ENCODE results near the gene LAMA2. TPM values are rescaled to one million over a fixed set of nuclear protein-coding genes. Genes with fewer than 3 reads are reported as not detected.

Gene LAMA2
- total RNA-seq, 3 donors from 2014 or later (not counting 1 experiment from before 2014, with no cell fraction given): 2.1 to 5.3 (median 3.6) TPM

- intact Hi-C loops (cut with micrococcal nuclease): no loop called here
- no peaks in the 10 kb centered on the region for H3K36me3 ChIP-seq (ENCODE audit: control insufficient read depth, insufficient read depth, low read length)
- H3K4me1 Mint-ChIP-seq: peaks cover 21 to 45% of the 10 kb centered on the region in 2 donors
- no peak overlapping the region for H3K27ac Mint-ChIP-seq
- TF ChIP-seq CTCF (IDR thresholded peaks at IDR 0.05): no peak
- no peaks in the 10 kb centered on the region for H3K27me3 Mint-ChIP-seq (ENCODE audit: low read depth in 2 of 2)
- no peaks in the 10 kb centered on the region for H3K36me3 Mint-ChIP-seq
- no peaks in the 10 kb centered on the region for H3K27me3 ChIP-seq (ENCODE audit: control insufficient read depth, insufficient read depth, low read length)
- H3K4me3 Mint-ChIP-seq: no peak overlapping the region
- peaks cover 0 to 2% of the 10 kb centered on the region in 2 donors for H3K9me3 Mint-ChIP-seq
- no peak for ATAC-seq
- peaks cover 20% of the 10 kb centered on the region for H3K4me1 ChIP-seq (ENCODE audit: control insufficient read depth, insufficient read depth, low read length)
- no CpG with 5 or more reads among the region's 2 CpGs for WGBS (ENCODE audit: insufficient coverage)
- H3K27ac ChIP-seq (ENCODE audit: low read length): no peak overlapping the region
- no peak for DNase-seq
- no peak overlapping the region for H3K4me3 ChIP-seq (ENCODE audit: low read length)
- no peaks in the 10 kb centered on the region for H3K9me3 ChIP-seq (ENCODE audit: control insufficient read depth, insufficient read depth, low read length)
Observed at GRCh38 chr6:129359811-129360681, 477.1 kb downstream of the LAMA2 start.

DNA sequence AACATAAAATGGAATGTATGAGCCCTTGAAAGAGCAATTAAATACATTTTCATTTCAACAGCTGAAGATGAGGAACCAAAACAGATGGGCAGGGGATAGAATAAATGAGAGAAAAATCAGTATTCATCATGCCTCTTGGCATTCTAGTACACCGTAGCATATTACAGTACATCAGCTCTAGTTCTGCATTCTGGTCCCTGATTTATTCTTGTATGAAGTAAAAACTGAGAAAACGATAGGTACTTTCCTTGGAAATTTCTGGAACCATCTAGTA, 477.7 kb downstream of the LAMA2 start:
- intact Hi-C loops (cut with micrococcal nuclease): no loop called here
- H3K27ac ChIP-seq (ENCODE audit: low read length): no peak overlapping the region
- ATAC-seq (no peak), DNase-seq (no peak)
- no peaks in the 10 kb centered on the region for H3K9me3 ChIP-seq (ENCODE audit: control insufficient read depth, insufficient read depth, low read length)
- peaks cover 0 to 2% of the 10 kb centered on the region in 2 donors for H3K9me3 Mint-ChIP-seq
- no peak overlapping the region for H3K27ac Mint-ChIP-seq
- no peaks in the 10 kb centered on the region for H3K36me3 ChIP-seq (ENCODE audit: control insufficient read depth, insufficient read depth, low read length)
- H3K4me3 ChIP-seq (ENCODE audit: low read length): no peak overlapping the region
- H3K36me3 Mint-ChIP-seq: no peaks in the 10 kb centered on the region
- H3K27me3 Mint-ChIP-seq (ENCODE audit: low read depth in 2 of 2): no peaks in the 10 kb centered on the region
- no peak overlapping the region for H3K4me3 Mint-ChIP-seq
- H3K4me1 ChIP-seq (ENCODE audit: control insufficient read depth, insufficient read depth, low read length): peaks cover 25% of the 10 kb centered on the region
- H3K27me3 ChIP-seq (ENCODE audit: control insufficient read depth, insufficient read depth, low read length): no peaks in the 10 kb centered on the region
- WGBS (ENCODE audit: insufficient coverage): 80% methylated on average over 1 of the region's 2 CpGs
- no peak for TF ChIP-seq CTCF (IDR thresholded peaks at IDR 0.05)
- H3K4me1 Mint-ChIP-seq: peaks cover 22 to 42% of the 10 kb centered on the region in 2 donors

GRCh38 chr6:129364037-129364436, 481.1 kb downstream of the LAMA2 start:
- Mint-ChIP-seq H3K4me3 (peak overlapping the region; percentile 26), H3K4me1 (peaks cover 39 to 57% of the 10 kb centered on the region in 2 donors), H3K27me3 (ENCODE audit: low read depth in 2 of 2) (no peaks in the 10 kb centered on the region), H3K27ac (peak overlapping the region in 1 of 2 donors; percentile 73), H3K9me3 (peaks cover 0 to 2% of the 10 kb centered on the region in 2 donors), H3K36me3 (no peaks in the 10 kb centered on the region)
- Histone ChIP-seq H3K27ac (ENCODE audit: low read length) (peak overlapping the region; percentile 11), H3K9me3 (ENCODE audit: control insufficient read depth, insufficient read depth, low read length) (no peaks in the 10 kb centered on the region), H3K4me3 (ENCODE audit: low read length) (no peak overlapping the region), H3K36me3 (ENCODE audit: control insufficient read depth, insufficient read depth, low read length) (no peaks in the 10 kb centered on the region), H3K27me3 (ENCODE audit: control insufficient read depth, insufficient read depth, low read length) (no peaks in the 10 kb centered on the region), H3K4me1 (ENCODE audit: control insufficient read depth, insufficient read depth, low read length) (peaks cover 29% of the 10 kb centered on the region)
- DNase-seq (no peak), ATAC-seq (no peak)
- intact Hi-C loops (cut with micrococcal nuclease): no loop called here
- WGBS (ENCODE audit: insufficient coverage): 96% methylated on average over 2 of the region's 3 CpGs
- TF ChIP-seq CTCF (IDR thresholded peaks at IDR 0.05): no peak
